Stromal cell of bone marrow (primary cell): Measurements from ENCODE around the gene TMEM222.
A peak's percentile ranks its signal among the peaks of the same experiment; 100 is the strongest.

ENCODE experiments used
- DNase-seq: peaks from one replicate; pipeline ENCODE4 v3.0.0-alpha.2; 2012; ENCODE audit warnings: low read depth

The TMEM222 gene

GRCh38 chr1:27359822-27360158 is 37.8 kb downstream of the TMEM222 start:
- no peak for DNase-seq

DNA sequence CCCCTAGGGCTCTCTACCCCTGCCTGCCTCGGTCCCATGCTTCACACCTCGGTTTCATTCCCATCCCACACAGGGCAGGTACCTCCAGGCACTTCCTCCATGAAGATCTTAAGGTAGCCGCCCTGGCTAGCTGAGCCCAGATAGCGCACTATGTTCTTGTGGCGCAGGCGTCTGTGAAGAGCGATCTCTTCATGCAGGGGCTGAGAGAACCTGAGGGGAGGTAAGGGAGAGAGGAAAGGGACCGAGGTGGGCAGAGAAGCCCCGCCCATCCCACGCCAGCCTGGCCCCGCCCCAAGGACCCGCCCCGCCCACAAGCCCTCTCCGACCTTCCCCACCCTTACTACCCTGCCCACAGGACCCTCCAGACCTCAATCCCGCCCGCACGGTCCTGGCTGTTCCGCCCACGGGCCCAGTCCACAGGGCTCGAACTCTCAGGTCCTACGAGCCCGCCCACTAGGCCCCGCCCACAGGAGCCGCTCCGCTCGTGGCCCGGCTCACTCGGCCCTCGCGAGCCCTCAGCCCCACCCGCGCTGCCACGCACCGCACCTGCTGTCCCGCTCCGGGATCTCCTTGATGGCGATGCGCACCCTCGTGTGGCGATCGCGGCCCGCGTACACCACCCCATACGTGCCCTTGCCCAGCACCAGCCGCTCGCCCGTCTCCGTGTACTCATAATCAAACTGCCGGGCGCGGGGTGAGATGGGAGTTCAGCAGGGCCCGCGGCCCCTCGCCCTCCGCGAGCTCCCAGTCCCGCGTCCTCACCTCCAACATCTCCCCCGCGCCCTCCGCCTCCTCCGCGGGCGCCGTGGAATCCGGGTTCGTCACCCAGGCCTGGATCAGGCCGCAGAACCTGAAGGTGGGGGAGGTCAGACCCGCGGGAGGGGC is 38.4 kb downstream of the TMEM222 start:
- no peak for DNase-seq

GRCh38 chr1:27361044-27361402 is 39.1 kb downstream of the TMEM222 start:
- DNase-seq: no peak

DNA sequence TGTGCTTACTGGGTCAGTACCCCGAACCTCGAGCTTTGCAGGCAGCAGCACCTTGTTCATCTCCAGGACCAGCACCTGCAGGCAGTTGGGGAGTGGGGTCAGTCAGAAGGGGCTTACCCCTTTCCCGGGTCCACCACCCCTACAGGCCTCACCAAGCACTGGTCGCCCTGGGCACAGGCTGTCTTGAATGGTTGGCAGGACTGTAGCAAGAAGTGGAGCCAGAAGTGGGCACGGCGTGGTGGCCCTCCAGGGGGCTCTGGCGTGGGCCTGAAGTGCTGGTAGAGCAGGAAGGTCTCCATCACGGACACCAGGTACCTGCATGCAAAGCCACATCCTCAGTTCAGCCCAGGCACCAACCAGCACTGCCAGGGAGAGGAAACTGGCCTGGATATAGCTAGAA is 39.6 kb downstream of the TMEM222 start:
- no peak for DNase-seq

- no peak for DNase-seq
Observed at GRCh38 chr1:27363766-27364695, 42.1 kb downstream of the TMEM222 start.

- DNase-seq: no peak
Observed at GRCh38 chr1:27364696-27365371, 42.9 kb downstream of the TMEM222 start.

- peak; percentile 78 for DNase-seq
Observed at GRCh38 chr1:27365372-27366112, 43.6 kb downstream of the TMEM222 start.

GRCh38 chr1:27366113-27366410 is 44.1 kb downstream of the TMEM222 start:
- no peak for DNase-seq

- peak; percentile 80 for DNase-seq
Observed at GRCh38 chr1:27366411-27367159, 44.6 kb downstream of the TMEM222 start, which contains the start of gene MAP3K6. MAP3K6 (minus strand) TSS chr1:27366961; CDS start chr1:27366597, 364 bp downstream.

GRCh38 chr1:27367160-27367650 is 45.2 kb downstream of the TMEM222 start:
- DNase-seq: no peak

- DNase-seq: no peak
Observed at GRCh38 chr1:27368869-27369582, 47.1 kb downstream of the TMEM222 start.

DNA sequence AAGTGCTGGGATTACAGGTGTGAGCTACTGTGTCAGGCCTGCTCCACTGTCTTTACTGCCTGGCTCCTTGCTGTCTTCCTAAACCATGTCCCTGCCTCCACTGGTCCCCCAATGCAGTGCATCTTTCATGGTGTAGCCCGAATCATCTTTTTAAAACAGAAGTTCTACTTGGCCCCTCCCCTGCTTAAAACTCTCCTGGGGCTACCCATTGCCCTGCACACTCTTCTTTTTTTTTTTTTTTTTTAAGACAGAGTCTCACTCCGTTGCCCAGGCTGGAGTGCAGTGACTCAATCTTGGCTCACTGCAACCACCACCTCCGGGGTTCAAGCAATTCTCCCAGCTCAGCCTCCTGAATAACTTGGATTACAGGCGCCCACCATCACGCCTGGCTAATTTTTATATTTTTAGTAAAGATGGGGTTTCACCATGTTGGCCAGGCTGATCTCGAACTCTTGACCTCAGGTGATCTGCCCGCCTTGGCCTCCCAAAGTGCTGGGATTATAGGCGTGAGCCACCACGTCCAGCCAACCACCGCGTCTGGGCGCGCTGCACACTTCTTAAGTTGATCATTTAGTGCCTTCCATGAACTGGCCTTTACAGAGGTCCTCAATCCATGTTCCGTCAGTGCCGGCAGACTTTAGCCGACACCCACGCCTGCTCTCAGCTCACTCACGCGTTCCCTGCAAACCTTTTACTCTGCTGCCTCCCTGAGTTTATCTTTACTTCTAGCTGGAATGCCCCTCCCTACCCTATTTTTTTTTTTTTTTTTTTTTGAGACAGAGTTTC is 50.3 kb downstream of the TMEM222 start:
- DNase-seq: no peak

DNA sequence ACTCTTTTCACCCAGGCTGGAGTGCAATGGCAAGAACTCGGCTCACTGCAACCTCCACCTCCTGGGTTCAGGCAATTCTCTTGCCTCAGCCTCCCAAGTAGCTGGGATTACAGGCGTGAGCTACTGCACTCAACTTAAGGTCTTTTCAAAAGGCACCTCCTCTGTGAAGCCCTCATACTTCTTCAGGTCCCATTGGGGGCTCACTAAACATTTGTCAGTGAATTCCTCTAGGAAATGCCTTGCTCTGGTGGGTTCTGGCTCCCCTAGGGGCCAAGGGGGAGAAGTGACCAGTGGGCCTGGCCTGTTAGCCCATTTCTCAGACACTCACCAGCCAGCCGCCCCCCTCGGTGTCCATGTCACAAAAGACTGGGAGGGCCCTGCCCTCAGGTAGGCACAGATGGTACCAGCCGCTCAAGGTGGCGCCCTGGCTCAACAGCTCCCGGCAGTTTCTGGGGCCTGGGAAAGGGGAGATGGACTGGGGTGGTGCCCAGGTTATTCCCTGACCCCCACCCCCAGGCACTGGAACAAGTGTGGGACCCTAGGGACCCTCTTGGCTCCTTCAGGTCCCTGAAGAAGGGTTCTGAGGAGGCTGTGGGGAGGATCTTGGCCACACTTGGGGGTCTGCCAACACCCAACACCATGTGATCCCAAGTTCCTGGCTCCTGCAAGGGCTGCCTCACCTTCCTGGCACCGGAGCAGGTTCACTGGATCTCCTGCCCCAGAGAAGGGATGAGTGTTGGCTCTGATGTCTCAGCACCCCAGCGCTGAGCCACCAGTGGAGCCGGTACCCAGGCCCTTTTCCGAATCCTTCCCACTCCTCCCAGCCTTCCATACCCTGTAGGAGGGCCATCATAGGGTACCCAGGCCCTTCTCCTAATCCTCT is 51.1 kb downstream of the TMEM222 start:
- no peak for DNase-seq

DNA sequence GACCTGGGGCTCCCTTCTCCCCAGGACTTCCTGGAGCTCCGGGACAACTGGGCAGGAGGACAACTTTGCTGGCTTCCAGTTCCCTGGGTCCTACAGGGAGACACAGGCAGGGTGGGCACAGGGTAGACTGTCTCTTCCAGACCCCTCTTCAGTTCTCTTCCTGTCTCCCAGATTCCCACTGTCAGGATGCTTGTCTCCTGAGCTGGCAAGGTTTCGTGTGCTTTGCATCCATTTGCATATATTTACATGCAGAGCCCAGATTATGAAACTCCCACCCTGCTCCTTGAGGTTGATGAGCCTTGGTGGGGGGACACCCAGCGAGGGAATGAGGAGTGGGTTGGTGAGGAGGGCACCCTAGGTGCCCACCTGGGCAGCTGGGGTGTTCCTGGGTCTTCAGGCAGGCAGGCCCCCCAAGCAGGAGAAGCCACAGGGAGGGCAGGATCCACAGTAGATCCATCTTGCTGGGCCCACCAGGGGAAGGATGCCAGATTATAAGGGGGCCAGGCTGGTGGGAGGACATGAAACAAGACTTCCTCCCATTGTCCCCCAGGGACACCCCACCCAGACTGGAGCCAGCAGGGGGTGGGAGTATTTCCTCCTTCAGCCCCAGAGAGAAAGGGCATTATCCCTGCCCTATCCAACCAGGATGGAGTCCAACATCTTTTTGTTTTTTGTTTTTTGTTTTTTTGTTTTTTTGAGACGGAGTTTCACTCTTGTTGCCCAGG is 52.6 kb downstream of the TMEM222 start, which contains the start of gene FCN3:
TSS of gene FCN3 (minus strand) at position 463 of the 725 bp plus-strand sequence. CDS start at position 457, 6 bp downstream.
- DNase-seq: no peak

GRCh38 chr1:27377760-27378495 is 56.0 kb downstream of the TMEM222 start:
- DNase-seq: no peak

GRCh38 chr1:27379564-27380122 is 57.7 kb downstream of the TMEM222 start:
- DNase-seq: no peak

DNA sequence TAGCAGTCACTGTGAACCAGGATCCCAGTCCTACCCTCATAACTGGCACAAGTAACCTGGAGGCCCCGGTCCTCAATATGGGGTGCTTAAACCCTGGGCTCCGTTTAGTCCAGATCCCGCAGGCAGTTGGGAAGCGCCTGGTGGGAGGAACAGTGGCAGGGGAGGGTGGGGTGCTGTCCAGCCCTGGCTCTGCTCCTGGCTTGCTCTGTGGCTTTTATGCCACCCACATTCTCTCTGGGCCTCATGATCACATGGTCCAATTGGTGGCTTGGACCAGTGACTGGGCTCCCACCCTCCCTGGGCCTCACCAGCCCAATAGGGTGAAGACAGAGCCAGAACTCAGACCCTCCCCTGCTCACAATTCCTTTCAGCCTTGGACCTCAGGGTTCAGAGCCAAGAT is 58.3 kb downstream of the TMEM222 start:
- DNase-seq: no peak
